GM12875 (cell line): ENCODE data around the gene KRT78.

Experiments
- H3K4me3 ChIP-seq: one replicate; pipeline ENCODE4 v1.5.1; 2011; ENCODE audit warnings: low read depth, low read length, control low read depth
- CTCF ChIP-seq: IDR thresholded peaks from 2 replicates; pipeline ENCODE4 v1.5.1; 2011; ENCODE audit warnings: low read depth, mild to moderate bottlenecking, control low read depth, inconsistent platforms, low read length, moderate library complexity, borderline replicate concordance; ENCODE audit not compliant: insufficient read depth

KRT78 gene

GRCh38 chr12:52818388-52818787 lies 30.4 kb downstream of the KRT78 start:
- TF ChIP-seq CTCF = no peak
- H3K4me3 ChIP-seq = no peak overlapping the region

- no peak overlapping the region for H3K4me3 ChIP-seq
- no peak for TF ChIP-seq CTCF
Observed at GRCh38 chr12:52817699-52818238, 31.0 kb downstream of the KRT78 start.

GRCh38 chr12:52817003-52817698 lies 31.6 kb downstream of the KRT78 start:
- H3K4me3 ChIP-seq = no peak overlapping the region
- TF ChIP-seq CTCF = no peak

GRCh38 chr12:52815676-52816588 lies 32.9 kb downstream of the KRT78 start:
- TF ChIP-seq CTCF = no peak
- H3K4me3 ChIP-seq = no peak overlapping the region

GRCh38 chr12:52815161-52815560 lies 33.6 kb downstream of the KRT78 start:
- no peak for TF ChIP-seq CTCF
- H3K4me3 ChIP-seq = no peak overlapping the region

- no peak for TF ChIP-seq CTCF
- no peak overlapping the region for H3K4me3 ChIP-seq
Observed at GRCh38 chr12:52814710-52815155, 34.1 kb downstream of the KRT78 start.
